GM23248 (cell line): ENCODE measurements around the gene CTNNBIP1. TPM values are rescaled to one million over a fixed set of nuclear protein-coding genes. Genes with fewer than 3 reads are reported as not detected.

Experiments used
- DNase-seq: peaks from one replicate; pipeline ENCODE4 v3.0.0-alpha.2; 2015
- H2AFZ ChIP-seq: fragments of 200-600 bp; sonication (generic); 2 replicates; pipeline ENCODE4 v1.6.1; 2016; ENCODE audit warnings: antibody characterized with exemption
- H3F3A ChIP-seq: fragments of 200-600 bp; sonication (generic); 2 replicates; pipeline ENCODE4 v1.6.1; 2016; ENCODE audit warnings: mild to moderate bottlenecking, antibody characterized with exemption, mixed run types; ENCODE audit not compliant: insufficient read depth
- H3K27ac ChIP-seq: fragments of 200-600 bp; sonication (generic); 2 replicates; pipeline ENCODE4 v1.5.1; 2016; ENCODE audit warnings: mild to moderate bottlenecking
- H3K27me3 ChIP-seq: fragments of 200-600 bp; sonication (generic); replicated peaks from 2 replicates; pipeline ENCODE4 v1.6.1; 2016; ENCODE audit warnings: mild to moderate bottlenecking; ENCODE audit not compliant: insufficient read depth
- H3K36me3 ChIP-seq: fragments of 200-600 bp; sonication (generic); 2 replicates; pipeline ENCODE4 v1.6.1; 2016; ENCODE audit warnings: low read depth, mild to moderate bottlenecking
- H3K4me1 ChIP-seq: fragments of 200-600 bp; sonication (generic); 2 replicates; pipeline ENCODE4 v1.6.1; 2016; ENCODE audit warnings: mild to moderate bottlenecking; ENCODE audit not compliant: insufficient read depth
- H3K4me2 ChIP-seq: fragments of 200-600 bp; sonication (generic); one replicate; pipeline ENCODE4 v1.6.1; 2016; ENCODE audit warnings: mild to moderate bottlenecking; ENCODE audit not compliant: unreplicated experiment
- H3K4me3 ChIP-seq: fragments of 200-600 bp; sonication (generic); 2 replicates; pipeline ENCODE4 v1.5.1; 2016; ENCODE audit warnings: mild to moderate bottlenecking
- H3K79me2 ChIP-seq: fragments of 200-600 bp; sonication (generic); 2 replicates; pipeline ENCODE4 v1.6.1; 2016; ENCODE audit warnings: mild to moderate bottlenecking; ENCODE audit not compliant: insufficient read depth
- H3K9ac ChIP-seq: fragments of 200-600 bp; sonication (generic); 2 replicates; pipeline ENCODE4 v1.6.1; 2016; ENCODE audit warnings: mild to moderate bottlenecking
- H3K9me2 ChIP-seq: fragments of 200-600 bp; sonication (generic); 2 replicates; pipeline ENCODE4 v1.6.1; 2016; ENCODE audit warnings: mixed run types, mild to moderate bottlenecking, moderate library complexity; ENCODE audit not compliant: insufficient read depth
- H3K9me3 ChIP-seq: fragments of 200-600 bp; sonication (generic); one replicate; pipeline ENCODE4 v1.6.1; 2017; ENCODE audit warnings: low read depth
- H4K20me1 ChIP-seq: fragments of 200-600 bp; sonication (generic); 2 replicates; pipeline ENCODE4 v1.6.0; 2016; ENCODE audit not compliant: insufficient read depth
- EZH2 ChIP-seq: fragments of 200-600 bp; sonication (generic); IDR thresholded peaks from 2 replicates; pipeline ENCODE4 v1.6.1; 2018; ENCODE audit warnings: antibody characterized with exemption, mild to moderate bottlenecking; ENCODE audit not compliant: insufficient read depth, poor library complexity, severe bottlenecking
- EZH2phosphoT487 ChIP-seq: fragments of 200-600 bp; sonication (generic); IDR thresholded peaks from 2 replicates; pipeline ENCODE4 v1.6.1; 2018; ENCODE audit warnings: antibody characterized with exemption, moderate library complexity, mild to moderate bottlenecking, low read depth; ENCODE audit not compliant: insufficient read depth
- WGBS, 2 experiments: methylation state at CpG; one replicate each; pipeline ENCODE4 v1.1.6; 2015 to 2017; ENCODE audit warnings: low lambda C conversion rate in 2 of 2, low coverage in 1 of 2; ENCODE audit errors: missing lambda C conversion rate in 2 of 2; 5-methylcytosine and 5-hydroxymethylcytosine counted together
- in situ Hi-C: fragments of 300-500 bp; cut with MboI; formaldehyde crosslinking; loops from 2 replicates; pipeline ENCODE4 v1.15.0; 2020
- polyA plus RNA-seq: library from polyadenylated mRNA; unstranded; fragments of >200 nt; fragmentation: Nextera tagmentation; extraction: Ambion mirVana; gene quantifications from 2 replicates; pipeline ENCODE4 v1.2.1, GENCODE V29; 2016
- total RNA-seq: library from RNA; depleted of rRNA; stranded (reverse); fragments of >200 nt; shearing (Covaris generic); gene quantifications from 2 replicates; pipeline ENCODE4 v1.2.3, GENCODE V29; 2014

The CTNNBIP1 gene
- total and polyA plus RNA-seq, 2 experiments from 2014 or later: 22.2 to 31.0 TPM

GRCh38 chr1:9878404-9878803, 31.7 kb downstream of the CTNNBIP1 start:
- TF ChIP-seq EZH2: no peak
- WGBS, 2 experiments: 93 to 96% methylated on average over 9 of the region's 9 CpGs
- Histone ChIP-seq H3K9me2 (no peaks in the 10 kb centered on the region), H3K4me1 (peaks cover 9% of the 10 kb centered on the region), H4K20me1 (no peaks in the 10 kb centered on the region), H3K36me3 (no peaks in the 10 kb centered on the region), H3K9me3 (no peaks in the 10 kb centered on the region), H3K4me3 (no peak overlapping the region), H3F3A (peaks cover 7% of the 10 kb centered on the region), H3K27me3 (no peaks in the 10 kb centered on the region), H3K4me2 (no peak overlapping the region), H3K27ac (no peak overlapping the region), H3K9ac (no peak overlapping the region), H2AFZ (no peak overlapping the region), H3K79me2 (no peaks in the 10 kb centered on the region)
- in situ Hi-C loops: loop anchor here (10.0 kb wide), 1 partner anchor 66 kb away; the partner anchor contains the start of genes LZIC and NMNAT1
- DNase-seq: no peak

- Histone ChIP-seq H3K27me3 (no peaks in the 10 kb centered on the region), H3K4me1 (peaks cover 9% of the 10 kb centered on the region), H3K4me3 (no peak overlapping the region), H3K27ac (no peak overlapping the region), H3K79me2 (no peaks in the 10 kb centered on the region), H3F3A (peaks cover 7% of the 10 kb centered on the region), H3K9ac (no peak overlapping the region), H3K9me3 (no peaks in the 10 kb centered on the region), H2AFZ (no peak overlapping the region), H4K20me1 (no peaks in the 10 kb centered on the region), H3K9me2 (no peaks in the 10 kb centered on the region), H3K36me3 (no peaks in the 10 kb centered on the region), H3K4me2 (no peak overlapping the region)
- DNase-seq: no peak
- no peak for TF ChIP-seq EZH2phosphoT487
- TF ChIP-seq EZH2: no peak
- WGBS, 2 experiments: 87 to 89% methylated on average over 10 of the region's 10 CpGs
- in situ Hi-C loops: loop anchor here (10.0 kb wide), 1 partner anchor 67 kb away; the partner anchor contains the start of genes LZIC and NMNAT1
Observed at GRCh38 chr1:9877962-9878361, 32.1 kb downstream of the CTNNBIP1 start.

GRCh38 chr1:9875636-9876000, 34.5 kb downstream of the CTNNBIP1 start:
- no peak for DNase-seq
- H3K9ac ChIP-seq: no peak overlapping the region
- TF ChIP-seq EZH2phosphoT487: no peak
- TF ChIP-seq EZH2: no peak
- no peaks in the 10 kb centered on the region for H3K9me3 ChIP-seq
- H3K9me2 ChIP-seq: no peaks in the 10 kb centered on the region
- no peaks in the 10 kb centered on the region for H3K79me2 ChIP-seq
- no peak overlapping the region for H3K4me3 ChIP-seq
- H3F3A ChIP-seq: no peaks in the 10 kb centered on the region
- H2AFZ ChIP-seq: no peak overlapping the region
- no peaks in the 10 kb centered on the region for H4K20me1 ChIP-seq
- no peaks in the 10 kb centered on the region for H3K27me3 ChIP-seq
- no peaks in the 10 kb centered on the region for H3K36me3 ChIP-seq
- 64 to 68% methylated on average over 6 of the region's 6 CpGs for WGBS, 2 experiments
- in situ Hi-C loops: loop anchor here (10.0 kb wide), 1 partner anchor 69 kb away; the partner anchor contains the start of genes LZIC and NMNAT1
- H3K4me1 ChIP-seq: no peaks in the 10 kb centered on the region
- H3K4me2 ChIP-seq: no peak overlapping the region
- no peak overlapping the region for H3K27ac ChIP-seq

- no peak overlapping the region for H3K27ac ChIP-seq
- no peaks in the 10 kb centered on the region for H3K79me2 ChIP-seq
- 20 to 34% methylated on average over 21 to 25 of the region's 25 CpGs for WGBS, 2 experiments
- H3K27me3 ChIP-seq: no peaks in the 10 kb centered on the region
- H3F3A ChIP-seq: no peaks in the 10 kb centered on the region
- no peaks in the 10 kb centered on the region for H4K20me1 ChIP-seq
- no peak overlapping the region for H3K4me2 ChIP-seq
- in situ Hi-C loops: loop anchor here (10.0 kb wide), 1 partner anchor 70 kb away; the partner anchor contains the start of genes LZIC and NMNAT1
- H3K36me3 ChIP-seq: no peaks in the 10 kb centered on the region
- peak; percentile 69 for DNase-seq
- no peak overlapping the region for H2AFZ ChIP-seq
- no peak overlapping the region for H3K4me3 ChIP-seq
- H3K9ac ChIP-seq: no peak overlapping the region
- H3K9me2 ChIP-seq: no peaks in the 10 kb centered on the region
- no peaks in the 10 kb centered on the region for H3K9me3 ChIP-seq
- H3K4me1 ChIP-seq: no peaks in the 10 kb centered on the region
- no peak for TF ChIP-seq EZH2phosphoT487
- no peak for TF ChIP-seq EZH2
Observed at GRCh38 chr1:9874959-9875635, 35.0 kb downstream of the CTNNBIP1 start.
